Kidney capillary endothelial cell (primary cell): Measurements from ENCODE around the gene PMVK.
A peak's percentile ranks its signal among the peaks of the same experiment; 100 is the strongest.

ENCODE experiments used
- DNase-seq: peaks from one replicate; pipeline ENCODE4 v3.0.0-alpha.2; 2018; ENCODE audit warnings: low spot score

Gene PMVK

DNA sequence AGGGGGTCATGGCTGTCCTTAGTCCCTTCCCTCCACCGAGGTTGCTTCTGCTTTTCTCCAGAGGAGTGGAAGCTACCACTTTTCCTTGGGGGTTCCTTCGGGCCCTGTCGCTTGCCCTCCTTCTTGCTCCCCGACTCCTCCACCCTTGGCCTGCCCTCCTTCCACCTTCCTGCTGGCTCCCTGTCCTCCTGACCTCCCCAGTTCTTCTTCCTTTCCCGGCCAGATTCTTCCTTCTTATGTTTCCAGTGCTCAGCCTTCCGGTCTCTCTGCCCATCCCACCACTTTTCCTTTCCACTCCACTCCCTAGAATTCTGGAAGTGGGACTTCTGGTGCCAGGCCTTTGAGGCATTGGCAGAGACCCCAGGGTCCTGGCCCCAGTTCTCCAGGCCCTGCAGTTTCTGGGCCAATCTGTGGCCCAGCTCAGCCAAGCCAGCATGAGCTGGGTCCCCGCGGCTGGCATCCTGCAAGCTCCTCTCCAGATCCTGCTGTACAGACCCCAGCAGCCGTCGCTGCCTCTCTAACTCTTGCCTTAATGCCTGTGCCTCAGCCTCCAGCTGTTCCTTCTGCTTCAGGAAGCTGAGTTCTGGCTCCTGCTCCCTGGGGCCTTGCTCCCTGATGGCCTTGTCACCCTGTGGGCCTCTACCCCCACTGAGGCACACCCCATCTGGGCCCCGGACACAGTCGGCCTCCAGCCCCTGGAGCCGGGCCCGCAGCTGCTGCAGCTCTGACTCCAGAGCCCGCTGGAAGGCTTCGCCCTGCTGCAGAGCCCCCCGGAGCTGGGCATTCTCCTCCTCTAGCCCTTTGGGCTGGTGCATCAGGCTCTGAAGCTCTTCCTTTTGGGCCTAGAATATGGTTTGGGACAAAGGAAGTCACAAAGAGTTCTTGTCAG, 9.7 kb upstream of the PMVK start:
- DNase-seq: no peak

DNA sequence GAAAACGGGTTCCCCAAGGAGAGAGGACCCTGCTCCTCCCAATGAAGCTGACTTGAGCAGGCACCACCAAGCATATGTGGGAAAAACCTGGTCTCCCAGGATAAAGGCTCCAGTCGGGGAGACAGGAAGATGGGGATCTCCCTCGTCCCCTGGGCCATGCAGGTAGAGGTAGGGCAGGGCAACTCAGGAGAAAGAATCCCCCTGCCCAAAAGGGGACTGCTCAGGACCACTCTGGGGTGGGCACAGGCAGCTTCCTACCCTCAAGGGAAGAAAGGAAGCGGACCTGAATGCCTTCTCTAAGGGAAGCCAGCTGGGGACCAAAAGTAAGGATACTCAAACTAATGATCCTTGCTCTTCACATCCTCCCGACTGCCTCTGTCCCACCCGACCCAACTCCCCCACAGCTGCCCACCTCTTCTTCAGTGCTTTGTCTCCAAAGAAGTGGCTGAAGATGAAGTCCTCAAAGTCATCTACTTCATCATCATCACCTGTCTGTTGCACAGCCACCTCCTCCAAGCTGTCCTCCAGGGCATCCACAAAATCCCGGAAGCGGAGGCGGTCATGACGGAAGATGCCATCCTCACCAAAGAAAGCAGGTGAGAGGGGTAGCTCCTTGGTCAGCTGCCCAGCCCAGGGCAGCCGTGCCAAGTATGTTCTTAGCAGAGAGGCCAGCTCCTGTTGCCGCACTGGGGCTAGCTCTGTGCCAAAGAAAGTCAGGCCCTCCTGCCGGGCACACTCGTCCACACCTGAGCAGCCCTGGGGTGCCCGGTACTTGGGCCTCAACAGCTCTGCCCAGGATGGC, 8.8 kb upstream of the PMVK start:
- DNase-seq: no peak

GRCh38 chr1:154944401-154945159, 8.1 kb upstream of the PMVK start:
- no peak for DNase-seq

DNA sequence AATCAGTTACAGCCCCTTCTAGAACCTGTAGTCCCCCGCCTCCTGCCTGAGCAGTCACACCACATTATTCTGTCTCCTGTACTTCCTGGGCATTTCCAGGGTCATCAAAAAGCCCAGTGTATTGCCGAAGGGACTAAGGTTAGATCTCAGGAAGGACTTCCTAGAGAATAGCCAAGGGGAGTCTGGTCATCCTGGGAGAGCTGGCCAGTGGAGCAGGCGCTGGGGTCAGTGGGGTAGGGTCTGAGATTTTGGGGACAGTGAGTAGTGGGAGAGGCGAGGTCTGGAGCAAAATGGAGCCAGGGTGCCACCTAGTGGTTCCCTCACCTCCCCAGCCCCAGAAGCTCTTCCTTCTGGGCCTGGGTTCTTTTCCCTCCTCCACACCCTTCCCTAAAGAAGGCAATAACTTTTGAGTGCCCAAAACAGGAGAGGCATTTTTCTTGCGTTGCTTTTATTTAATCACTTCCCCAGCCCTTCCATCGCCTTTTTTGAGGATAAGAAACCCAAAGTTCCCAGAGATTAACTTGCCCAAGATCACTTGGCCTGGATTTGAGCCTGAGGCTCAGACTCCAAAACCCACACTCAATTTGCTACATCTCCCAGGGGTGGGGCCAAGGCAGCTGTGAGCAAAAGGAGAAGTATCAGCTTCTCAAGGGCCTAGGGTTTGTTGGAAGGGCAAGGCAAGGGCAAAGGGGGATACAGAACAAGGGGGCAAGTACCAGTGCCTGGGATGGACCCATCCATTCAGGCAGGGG, 7.3 kb upstream of the PMVK start:
- DNase-seq: peak; percentile 29

- no peak for DNase-seq
Observed at GRCh38 chr1:154941333-154942013, 5.0 kb upstream of the PMVK start.

DNA sequence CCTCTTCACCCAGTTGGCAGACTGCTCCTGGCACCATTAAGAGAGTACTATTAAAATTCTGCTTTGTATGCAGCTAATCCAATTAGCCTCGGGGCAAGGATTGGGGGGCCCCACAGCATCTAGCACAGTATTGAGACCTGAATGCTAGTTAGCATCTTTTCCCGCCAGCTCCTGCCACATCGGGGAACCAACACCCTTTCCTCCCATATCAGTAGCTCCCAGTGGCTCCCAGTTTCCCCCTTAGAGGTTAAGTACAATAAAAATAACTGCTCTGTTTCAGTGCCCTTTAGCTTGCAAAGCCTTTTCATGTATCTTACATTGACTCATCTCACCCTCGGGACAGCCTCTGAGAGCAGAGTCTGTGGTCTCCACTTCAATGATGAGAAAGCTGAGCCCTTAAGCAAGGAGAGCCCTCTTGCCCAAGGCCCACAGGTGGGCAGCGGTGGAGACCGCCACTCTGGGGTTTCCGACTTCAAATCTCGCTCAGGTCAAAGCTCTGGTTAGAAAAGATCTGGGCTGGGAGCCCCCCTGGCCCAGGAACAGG, 4.2 kb upstream of the PMVK start:
- no peak for DNase-seq

GRCh38 chr1:154940213-154940560, 3.7 kb upstream of the PMVK start:
- DNase-seq: no peak

DNA sequence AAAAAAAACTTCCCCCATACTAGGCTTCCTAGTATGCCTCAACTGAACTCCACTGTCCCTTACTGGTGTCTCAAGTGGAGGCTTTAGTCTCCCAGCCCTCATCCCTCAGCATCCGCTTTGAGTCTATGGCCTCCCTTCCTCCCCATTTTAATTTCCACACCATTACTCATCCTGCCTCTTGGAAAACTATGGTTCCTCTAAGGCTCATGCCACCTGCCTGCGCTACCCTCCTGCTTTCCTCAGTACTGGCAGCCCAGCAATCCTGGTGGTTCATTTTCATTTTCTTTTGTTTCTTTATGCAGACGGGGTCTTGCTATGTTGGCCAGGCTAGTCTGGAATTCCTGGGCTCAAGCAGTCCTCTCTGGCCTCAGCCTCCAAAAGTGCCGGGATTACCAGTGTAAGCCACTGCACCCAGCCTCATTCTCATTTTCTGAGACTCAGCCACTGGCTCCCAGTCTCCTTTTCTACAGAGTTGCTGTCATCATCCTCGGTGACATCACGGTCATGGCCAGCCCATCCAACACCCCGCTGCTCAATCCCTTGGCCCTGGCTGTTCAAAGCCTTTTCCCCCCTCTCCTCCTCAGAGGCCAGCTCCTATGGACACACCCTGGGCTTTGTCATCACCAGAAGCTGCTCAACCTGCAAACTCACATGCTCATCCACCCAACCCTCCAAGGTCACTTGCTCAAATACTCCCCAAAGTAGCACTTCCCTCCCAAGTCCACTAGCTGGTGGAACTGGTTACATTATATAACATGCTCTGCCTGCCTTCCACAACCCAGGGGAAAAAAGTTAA, 2.3 kb upstream of the PMVK start:
- no peak for DNase-seq

DNA sequence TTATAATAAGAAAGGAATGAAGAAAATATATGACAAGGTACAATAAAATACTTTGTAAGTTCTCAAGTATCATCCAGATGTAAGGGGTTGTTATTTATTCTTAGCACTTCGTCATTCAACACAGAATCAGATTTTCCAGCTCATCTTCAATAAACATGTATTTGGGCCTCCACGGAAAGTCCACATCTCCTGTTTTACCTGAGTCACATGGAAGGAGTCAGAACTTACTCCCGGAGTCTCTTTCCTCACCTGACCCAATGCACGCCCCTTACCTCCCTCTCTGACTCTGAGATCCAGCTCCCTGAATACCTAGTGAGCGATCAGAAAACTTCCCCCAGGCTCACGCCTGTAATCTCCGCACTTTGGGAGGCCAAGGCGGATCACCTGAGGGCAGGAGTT, 1.5 kb upstream of the PMVK start:
- no peak for DNase-seq

- DNase-seq: peak; percentile 90
Observed at GRCh38 chr1:154937085-154937987, 817 bp upstream of the PMVK start.

DNA sequence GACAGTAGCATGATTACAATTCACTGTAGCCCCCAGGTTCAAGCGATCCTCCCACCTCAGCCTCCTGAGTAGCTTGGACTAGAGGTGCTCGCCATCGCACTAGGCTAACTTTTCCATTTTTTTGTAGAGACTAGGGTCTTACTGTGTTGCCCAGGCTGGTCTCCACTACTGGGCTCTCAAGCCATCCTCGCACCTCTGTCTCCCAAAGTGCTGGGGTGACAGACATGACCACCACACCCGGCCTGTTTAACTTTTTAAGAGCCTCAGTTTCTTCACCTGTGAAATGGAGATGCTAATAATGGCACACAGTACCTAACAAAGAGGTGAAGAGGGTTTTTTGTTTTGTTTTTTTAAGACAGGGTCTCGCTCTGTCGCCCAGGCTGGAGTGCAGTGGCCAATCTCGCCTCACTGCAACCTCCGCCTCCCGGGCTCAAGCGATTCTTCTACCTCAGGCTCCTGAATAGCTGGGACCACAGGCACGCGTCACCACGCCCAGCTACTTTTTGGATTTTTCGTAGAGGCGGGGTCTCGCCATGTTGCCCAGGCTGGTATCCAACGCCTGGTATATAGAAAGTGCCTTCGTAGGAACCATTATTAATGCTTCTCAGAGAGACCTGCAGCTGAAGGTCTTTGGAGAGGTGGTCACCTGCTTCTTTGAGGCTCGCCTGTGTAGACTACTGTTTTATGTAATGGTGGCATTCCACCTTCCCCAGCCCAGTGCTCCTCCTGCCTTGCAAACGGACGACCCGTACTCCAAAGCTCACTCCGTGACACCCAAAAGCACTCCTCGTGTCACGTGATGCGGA, 567 bp downstream of the PMVK start:
- DNase-seq: no peak

DNA sequence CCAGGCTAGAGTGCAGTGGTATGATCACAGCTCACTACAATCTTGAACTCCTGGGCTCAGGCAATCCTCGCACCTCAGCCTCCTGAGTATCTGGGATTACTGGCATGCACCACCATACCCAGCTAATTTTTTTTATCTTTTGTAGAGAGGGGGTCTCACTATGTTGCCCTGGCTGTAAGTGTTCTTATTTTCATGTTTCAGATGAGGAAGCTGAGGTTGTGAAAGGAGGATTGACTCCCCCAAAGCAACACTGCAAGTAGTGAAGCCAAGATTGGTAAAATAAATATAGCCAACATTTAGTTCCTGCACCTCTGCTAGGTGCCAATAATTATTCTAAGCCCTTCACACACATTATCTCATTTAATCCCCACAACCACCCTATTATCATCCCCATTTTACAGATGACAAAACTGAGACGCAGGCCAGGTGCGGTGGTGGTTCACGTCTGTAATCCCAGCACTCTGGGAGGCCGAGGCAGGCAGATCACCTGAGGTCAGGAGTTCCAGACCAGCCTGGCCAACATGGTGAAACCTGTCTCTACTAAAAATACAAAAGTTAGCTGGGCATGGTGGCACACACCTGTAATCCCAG, 2.1 kb downstream of the PMVK start:
- DNase-seq: no peak

- DNase-seq: no peak
Observed at GRCh38 chr1:154931940-154932487, 4.5 kb downstream of the PMVK start.

GRCh38 chr1:154926201-154926600, 10.3 kb downstream of the PMVK start:
- no peak for DNase-seq

GRCh38 chr1:154925335-154926170, 11.0 kb downstream of the PMVK start:
- DNase-seq: no peak

GRCh38 chr1:154923695-154924094, 12.8 kb downstream of the PMVK start:
- DNase-seq: no peak

- no peak for DNase-seq
Observed at GRCh38 chr1:154913273-154913672, 23.2 kb downstream of the PMVK start.
